GF-D8 (cell line): ENCODE measurements around the gene TTLL10.
A peak's percentile ranks its signal among the peaks of the same experiment; 100 is the strongest.

Experiments used
- DNase-seq: peaks from one replicate; lab custom pipeline; 2025; lab: John Stamatoyannopoulos, UW

TTLL10 gene

GRCh38 chr1:1222575-1223225 is 49.0 kb downstream of the TTLL10 start:
- DNase-seq = no peak

- no peak for DNase-seq
Observed at GRCh38 chr1:1223321-1223720, 49.6 kb downstream of the TTLL10 start.

- no peak for DNase-seq
Observed at GRCh38 chr1:1223891-1224290, 50.2 kb downstream of the TTLL10 start.

DNA sequence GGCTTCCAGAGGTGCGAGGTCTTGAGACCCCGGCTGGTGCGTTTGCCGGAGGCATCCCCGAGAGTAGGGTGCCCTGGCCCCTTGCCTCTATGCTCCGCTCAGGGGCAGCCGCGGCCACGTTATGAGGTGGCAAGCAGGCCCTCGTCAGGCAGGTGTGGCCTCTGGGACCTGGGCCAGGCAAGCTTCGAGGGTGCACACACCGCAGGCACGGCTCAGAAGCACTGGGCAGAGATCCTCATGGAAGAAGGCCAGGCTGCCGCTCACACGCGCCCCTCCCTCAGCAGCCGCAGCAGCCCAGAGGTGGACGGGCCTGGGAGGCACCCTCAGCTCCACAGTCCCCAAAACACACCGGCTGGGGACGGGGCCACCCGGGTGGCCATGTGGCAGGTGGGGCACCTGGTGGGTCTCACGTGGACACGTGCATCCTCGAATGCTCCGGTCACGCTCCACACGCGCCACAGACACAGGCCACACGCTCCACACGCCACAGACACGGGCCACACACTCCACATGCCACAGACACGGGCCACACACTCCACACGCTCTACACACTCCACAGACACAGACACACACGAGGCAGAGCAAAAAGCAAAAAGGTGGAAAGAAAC is 51.7 kb downstream of the TTLL10 start:
- no peak for DNase-seq

- DNase-seq = no peak
Observed at GRCh38 chr1:1225913-1226312, 52.2 kb downstream of the TTLL10 start.

- no peak for DNase-seq
Observed at GRCh38 chr1:1226566-1227362, 53.1 kb downstream of the TTLL10 start.

GRCh38 chr1:1227386-1227785 is 53.7 kb downstream of the TTLL10 start:
- DNase-seq = no peak

- no peak for DNase-seq
Observed at GRCh38 chr1:1228187-1228586, 54.5 kb downstream of the TTLL10 start.

GRCh38 chr1:1228596-1229321 is 55.1 kb downstream of the TTLL10 start:
- DNase-seq = no peak

- no peak for DNase-seq
Observed at GRCh38 chr1:1229770-1230169, 56.1 kb downstream of the TTLL10 start.

DNA sequence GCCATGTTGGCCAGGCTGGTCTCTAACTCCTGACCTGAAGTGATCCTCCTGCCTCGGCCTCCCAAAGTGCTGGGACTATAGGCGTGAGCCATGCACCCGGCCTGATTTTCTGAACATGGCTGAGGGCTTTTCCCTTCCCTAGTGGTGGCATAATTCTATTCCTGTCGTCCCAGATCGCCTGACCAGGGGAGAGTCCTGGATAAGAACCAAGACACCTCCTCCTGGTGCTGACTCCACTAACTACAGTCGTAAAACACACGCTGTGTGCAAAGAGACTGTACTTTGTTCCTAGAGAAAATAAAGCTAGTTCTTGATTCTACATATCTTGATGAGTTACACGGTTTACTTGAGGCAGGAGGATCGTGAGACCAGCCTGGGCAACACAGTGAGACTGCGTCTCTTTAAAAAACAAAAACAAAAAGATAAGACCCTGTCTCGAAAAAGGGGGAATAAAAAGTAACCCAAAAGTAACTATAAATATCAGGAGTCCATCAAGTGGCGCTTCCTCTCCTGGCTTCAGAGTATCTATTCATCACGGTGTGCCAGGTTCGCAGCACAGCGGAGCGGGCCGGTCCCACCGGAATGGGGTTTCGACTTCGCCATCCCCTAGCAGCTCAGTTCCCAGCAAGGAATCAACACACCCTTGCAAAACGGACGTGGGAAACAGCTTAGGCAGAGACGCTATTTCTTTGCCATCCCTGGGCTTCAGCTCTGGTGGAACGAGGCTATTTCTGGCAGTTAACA is 57.1 kb downstream of the TTLL10 start:
- peak; percentile 9 for DNase-seq

GRCh38 chr1:1231400-1232207 is 57.9 kb downstream of the TTLL10 start, which contains the start of gene SDF4:
TSS of gene SDF4 (minus strand) at chr1:1232001. CDS start at chr1:1228772, 3,229 bp downstream.
- DNase-seq = peak; percentile 84

DNA sequence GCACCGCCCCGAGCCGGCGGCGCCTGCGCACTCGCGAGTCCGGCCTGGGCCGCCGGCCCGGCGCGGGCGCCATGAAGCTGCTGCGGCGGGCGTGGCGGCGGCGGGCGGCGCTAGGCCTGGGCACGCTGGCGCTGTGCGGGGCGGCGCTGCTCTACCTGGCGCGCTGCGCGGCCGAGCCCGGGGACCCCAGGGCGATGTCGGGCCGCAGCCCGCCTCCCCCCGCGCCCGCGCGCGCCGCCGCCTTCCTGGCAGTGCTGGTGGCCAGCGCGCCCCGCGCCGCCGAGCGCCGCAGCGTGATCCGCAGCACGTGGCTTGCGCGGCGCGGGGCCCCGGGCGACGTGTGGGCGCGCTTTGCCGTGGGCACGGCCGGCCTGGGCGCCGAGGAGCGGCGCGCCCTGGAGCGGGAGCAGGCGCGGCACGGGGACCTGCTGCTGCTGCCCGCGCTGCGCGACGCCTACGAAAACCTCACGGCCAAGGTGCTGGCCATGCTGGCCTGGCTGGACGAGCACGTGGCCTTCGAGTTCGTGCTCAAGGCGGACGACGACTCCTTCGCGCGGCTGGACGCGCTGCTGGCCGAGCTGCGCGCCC is 58.6 kb downstream of the TTLL10 start, which contains the start of gene B3GALT6:
Gene B3GALT6, plus strand, starts transcription at position 30 of the 588 bp plus-strand sequence. Its CDS starts 42 bp downstream, at position 72.
- DNase-seq = no peak

DNA sequence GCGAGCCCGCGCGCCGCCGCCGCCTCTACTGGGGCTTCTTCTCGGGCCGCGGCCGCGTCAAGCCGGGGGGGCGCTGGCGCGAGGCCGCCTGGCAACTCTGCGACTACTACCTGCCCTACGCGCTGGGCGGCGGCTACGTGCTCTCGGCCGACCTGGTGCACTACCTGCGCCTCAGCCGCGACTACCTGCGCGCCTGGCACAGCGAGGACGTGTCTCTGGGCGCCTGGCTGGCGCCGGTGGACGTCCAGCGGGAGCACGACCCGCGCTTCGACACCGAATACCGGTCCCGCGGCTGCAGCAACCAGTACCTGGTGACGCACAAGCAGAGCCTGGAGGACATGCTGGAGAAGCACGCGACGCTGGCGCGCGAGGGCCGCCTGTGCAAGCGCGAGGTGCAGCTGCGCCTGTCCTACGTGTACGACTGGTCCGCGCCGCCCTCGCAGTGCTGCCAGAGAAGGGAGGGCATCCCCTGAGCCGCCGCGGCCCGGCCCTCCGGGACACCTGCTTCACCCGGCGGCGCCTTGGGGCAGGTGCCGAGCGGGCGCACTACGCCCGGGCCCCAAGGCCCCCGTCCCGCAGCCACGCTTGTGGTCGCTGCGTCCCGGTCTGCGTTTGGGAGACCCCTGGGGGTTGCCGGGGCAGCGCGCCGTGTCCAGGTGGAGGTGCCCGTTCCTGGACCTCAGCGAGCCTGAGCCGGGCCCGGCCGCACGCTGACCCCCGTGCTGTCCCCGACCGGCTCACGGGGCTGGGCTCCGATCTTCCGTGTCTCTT is 59.3 kb downstream of the TTLL10 start:
- DNase-seq = no peak

GRCh38 chr1:1233567-1233892 is 59.9 kb downstream of the TTLL10 start:
- no peak for DNase-seq

DNA sequence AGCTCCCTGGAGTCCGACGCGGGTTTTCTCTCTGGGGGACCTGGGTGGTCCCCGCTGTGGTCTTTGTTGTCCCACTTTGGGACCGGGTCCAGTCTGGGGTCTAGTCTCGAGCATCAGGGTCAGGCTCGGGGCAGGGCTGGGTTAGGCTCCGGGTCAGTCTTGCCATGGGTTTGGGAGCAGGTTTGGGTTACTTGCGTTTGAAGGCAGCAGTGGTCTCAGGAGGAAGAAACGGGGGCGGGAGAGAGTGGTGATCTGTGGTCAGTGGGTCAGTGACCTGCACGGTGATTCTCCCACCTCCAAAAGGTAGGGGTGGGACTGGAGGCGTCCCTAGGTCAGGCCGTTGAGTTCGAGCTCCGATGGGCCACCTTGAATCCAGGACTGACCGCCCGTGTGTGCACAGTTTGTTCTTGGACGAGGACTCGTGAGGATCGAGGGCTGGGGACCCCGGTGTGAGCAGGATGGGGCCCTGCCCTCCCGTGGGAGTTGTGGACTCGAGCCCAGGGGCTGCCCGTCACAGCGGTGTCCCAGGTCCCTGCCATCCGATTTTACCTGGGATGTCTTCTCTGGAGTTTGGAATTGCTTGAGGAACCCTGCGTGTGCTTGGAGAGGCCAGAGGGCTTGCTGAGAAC is 60.6 kb downstream of the TTLL10 start:
- no peak for DNase-seq

- DNase-seq = no peak
Observed at GRCh38 chr1:1235016-1235744, 61.5 kb downstream of the TTLL10 start.

DNA sequence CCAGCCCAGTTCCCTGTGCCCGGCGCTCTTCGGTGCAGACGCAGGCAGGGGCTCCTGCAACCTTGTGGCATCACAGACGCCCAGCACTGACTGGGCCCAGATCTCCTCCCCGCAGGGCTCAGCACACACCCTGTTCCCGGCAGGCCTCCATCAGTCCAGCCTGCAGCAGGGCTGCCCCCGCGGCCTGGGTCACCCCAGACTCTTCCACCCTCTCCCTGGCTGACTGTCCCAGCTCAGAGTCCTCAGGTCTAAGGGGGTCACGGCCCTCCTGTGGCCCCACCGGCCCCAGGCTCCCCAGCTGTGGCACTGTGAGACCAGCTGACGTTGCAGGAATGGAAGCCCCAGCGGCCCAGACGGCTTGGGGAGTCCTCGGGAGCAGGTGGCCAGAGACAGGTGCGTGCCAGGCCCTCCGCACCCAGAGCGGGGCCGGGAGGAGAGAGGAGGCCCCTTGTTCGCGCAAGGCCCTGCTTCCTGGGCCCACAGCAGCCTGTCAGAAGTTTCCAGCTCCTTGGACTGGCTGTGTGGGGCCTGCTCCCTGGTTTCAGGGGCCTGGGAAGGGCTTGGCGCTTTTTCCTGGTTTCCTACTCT is 62.6 kb downstream of the TTLL10 start:
- DNase-seq = no peak
